Lower leg skin (tissue), 4 donors: ENCODE data around the gene PRSS38. TPM values are rescaled to one million over a fixed set of nuclear protein-coding genes. Genes with fewer than 3 reads are reported as not detected.

Experiments used
- DNase-seq, 2 donors: peaks; one replicate each; pipeline ENCODE4 v3.0.0-alpha.2; 2019; ENCODE audit warnings: low spot score in 2 of 2
- H3K4me3 ChIP-seq: fragments of 200-600 bp; sonication (generic); 2 replicates; pipeline ENCODE4 v1.5.1; 2017; ENCODE audit warnings: mild to moderate bottlenecking, low read depth; ENCODE audit not compliant: poor library complexity, severe bottlenecking
- POLR2A ChIP-seq, 2 donors: fragments of 450-650 bp; IDR thresholded peaks; one replicate each; pipeline ENCODE4 v1.6.1; 2016 to 2017; ENCODE audit warnings: antibody characterized with exemption in 2 of 2, mild to moderate bottlenecking in 1 of 2, moderate library complexity in 1 of 2
- WGBS, 2 donors: methylation state at CpG; one replicate each; pipeline ENCODE4 v1.1.5; 2018; 5-methylcytosine and 5-hydroxymethylcytosine counted together
- intact Hi-C: fragments of 100-400 bp; cut with DNase I; formaldehyde crosslinking; loops from one replicate; pipeline ENCODE4 v1.15.0; 2023; ENCODE audit warnings: low total_unique reads
- total RNA-seq, 4 donors: library from RNA; depleted of rRNA; stranded (reverse); fragments of >200 nt; gene quantifications; one replicate each; pipeline ENCODE4 v1.1.0, GENCODE V29; 2016
- TF ChIP-seq, protein P1 (sequence below), 3 donors: fragments of 450-650 bp; IDR thresholded peaks; one replicate each; pipeline ENCODE4 v1.5.1; 2016; ENCODE audit warnings: antibody characterized with exemption in 3 of 3, mild to moderate bottlenecking in 3 of 3, moderate library complexity in 2 of 3

The PRSS38 gene
- total RNA-seq, 4 donors from 2014 or later, result not detected

DNA sequence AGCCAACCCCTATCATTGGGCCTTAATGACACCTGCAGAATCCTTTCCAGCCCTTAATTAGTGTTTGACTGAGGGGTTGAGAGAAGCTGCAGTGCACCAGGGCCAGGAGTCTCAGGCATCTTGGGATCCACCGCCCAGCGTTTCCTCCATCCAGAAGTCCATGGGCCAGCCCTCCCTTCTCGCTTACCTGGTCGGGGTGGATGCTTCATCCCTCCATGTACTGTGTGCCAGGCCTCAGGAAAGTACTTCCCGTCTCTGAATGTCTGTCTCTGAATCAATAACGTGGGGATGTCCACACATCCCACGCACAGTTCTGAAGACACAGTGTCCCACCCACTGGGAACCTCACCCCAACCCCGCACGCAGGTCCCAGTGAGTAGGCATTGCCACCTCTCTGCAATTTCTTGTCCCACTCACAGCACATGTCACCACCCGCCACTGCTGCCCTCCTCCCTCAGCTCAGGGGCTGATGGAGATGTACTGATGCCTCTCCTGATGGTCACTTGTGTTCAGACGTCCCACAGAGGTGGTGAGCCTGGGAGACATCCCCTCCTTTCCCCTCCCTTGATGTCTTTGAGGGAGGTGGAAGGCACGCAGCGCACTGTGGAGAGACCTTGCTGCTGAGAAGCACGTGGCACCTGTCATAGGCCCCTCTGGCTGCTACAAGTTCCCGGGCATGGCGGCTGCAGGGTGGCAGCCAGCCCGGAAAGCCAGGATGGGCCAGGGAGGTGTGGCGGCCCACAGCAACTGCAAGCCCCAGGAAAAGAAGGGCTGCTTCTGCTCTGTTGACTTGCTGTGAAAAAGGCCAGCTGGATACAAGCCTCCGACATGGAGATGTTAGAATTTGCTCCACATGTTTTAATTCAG, 29.4 kb upstream of the PRSS38 start:
- no peak overlapping the region for H3K4me3 ChIP-seq
- TF ChIP-seq, protein P1, sequence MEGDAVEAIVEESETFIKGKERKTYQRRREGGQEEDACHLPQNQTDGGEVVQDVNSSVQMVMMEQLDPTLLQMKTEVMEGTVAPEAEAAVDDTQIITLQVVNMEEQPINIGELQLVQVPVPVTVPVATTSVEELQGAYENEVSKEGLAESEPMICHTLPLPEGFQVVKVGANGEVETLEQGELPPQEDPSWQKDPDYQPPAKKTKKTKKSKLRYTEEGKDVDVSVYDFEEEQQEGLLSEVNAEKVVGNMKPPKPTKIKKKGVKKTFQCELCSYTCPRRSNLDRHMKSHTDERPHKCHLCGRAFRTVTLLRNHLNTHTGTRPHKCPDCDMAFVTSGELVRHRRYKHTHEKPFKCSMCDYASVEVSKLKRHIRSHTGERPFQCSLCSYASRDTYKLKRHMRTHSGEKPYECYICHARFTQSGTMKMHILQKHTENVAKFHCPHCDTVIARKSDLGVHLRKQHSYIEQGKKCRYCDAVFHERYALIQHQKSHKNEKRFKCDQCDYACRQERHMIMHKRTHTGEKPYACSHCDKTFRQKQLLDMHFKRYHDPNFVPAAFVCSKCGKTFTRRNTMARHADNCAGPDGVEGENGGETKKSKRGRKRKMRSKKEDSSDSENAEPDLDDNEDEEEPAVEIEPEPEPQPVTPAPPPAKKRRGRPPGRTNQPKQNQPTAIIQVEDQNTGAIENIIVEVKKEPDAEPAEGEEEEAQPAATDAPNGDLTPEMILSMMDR (IDR thresholded peaks at IDR 0.05), result no peak
- TF ChIP-seq POLR2A (IDR thresholded peaks at IDR 0.05), result no peak
- peak; percentile 10 to 75 for DNase-seq
- intact Hi-C loops, result no loop called here
- WGBS, 2 donors, result 62 to 71% methylated on average over 15 to 19 of the region's 19 CpGs

DNA sequence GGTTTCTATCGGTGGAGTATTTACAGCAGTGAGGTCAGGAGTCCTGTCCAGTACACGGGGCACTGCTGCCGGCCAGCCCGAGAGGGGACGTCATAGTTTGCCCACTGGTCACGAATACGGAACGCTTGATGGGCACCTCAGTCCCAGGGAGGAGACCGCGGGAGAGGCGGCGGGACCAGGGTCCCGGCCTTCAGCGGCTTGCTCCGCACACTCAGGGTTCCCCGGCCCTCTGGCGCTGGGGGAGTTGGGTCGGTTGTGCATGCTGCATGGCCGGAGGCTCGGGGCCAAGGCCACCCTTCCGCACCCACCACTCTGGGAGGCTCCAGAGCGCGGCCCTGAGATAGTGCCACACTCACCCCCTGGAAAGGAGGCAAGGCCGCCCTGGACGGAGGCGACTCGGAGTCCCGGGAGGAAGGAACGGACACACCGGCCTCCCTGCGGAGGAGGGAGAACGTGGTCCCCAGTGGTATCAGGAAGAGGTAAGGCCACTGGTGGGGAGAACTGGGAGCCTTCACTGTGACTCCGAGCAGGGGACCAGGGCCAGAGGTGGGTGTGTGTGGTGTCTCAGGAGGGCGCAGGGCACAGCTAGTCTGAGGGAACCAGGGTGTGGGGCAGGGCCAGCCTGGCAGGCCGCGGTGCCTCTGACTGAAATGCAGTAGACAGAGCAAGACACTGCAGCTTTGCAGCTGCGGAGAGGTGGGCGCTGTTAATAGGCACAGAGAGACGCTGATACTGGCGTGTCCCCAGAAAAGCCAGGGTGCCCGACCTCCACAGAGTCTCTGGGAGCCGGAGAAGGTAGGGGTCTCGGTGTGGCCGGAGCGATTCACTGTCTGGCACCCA, 28.6 kb upstream of the PRSS38 start:
- H3K4me3 ChIP-seq, result peak overlapping the region; percentile 25
- intact Hi-C loops, result no loop called here
- no peak for TF ChIP-seq POLR2A (IDR thresholded peaks at IDR 0.05)
- TF ChIP-seq, protein P1 (IDR thresholded peaks at IDR 0.05), result no peak
- 47 to 56% methylated on average over 44 to 45 of the region's 45 CpGs for WGBS, 2 donors
- DNase-seq, result peak; percentile 17 to 85

DNA sequence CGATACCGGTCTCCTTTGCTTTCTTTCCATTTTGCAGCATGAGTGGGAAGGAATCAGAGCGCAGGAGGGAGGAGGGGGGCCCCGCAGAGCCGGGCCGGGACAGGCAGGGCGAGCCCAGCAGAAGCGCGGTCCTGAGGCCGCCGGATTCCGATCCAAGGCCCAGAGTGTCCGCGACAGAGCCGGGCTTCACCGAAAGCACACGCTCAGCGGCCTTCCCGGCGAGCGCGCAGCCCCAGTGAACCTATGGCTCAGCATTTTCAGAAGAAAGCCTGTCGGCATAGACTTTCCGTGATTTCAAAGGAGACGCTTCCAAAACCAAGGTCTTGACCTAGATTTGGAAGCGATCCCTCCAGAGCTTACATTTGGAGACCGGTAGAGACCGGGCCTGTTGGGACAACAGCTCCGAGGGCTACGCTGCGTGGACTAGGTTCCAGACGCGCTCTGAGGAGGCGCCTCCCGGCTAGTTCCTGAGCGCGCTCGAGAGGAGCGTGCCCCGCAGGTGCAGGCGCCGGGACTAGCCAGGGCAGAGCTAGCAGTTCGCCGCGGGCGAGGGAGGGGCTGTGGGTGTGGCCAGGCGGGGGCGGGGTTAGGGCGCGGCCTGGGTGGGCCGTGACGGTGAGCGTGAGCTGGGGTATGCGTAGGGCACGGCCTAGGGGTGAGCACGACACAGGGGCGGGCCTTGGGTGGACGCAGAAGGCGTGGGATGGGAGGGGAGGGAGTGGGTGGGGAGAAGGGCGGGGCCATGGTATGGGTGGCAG, 27.8 kb upstream of the PRSS38 start:
- intact Hi-C loops, result no loop called here
- peak; percentile 90 to 98 for DNase-seq
- peak overlapping the region; percentile 25 for H3K4me3 ChIP-seq
- TF ChIP-seq, protein P1 (IDR thresholded peaks at IDR 0.05), result no peak
- no peak for TF ChIP-seq POLR2A (IDR thresholded peaks at IDR 0.05)
- 0 to 1% methylated on average over 22 to 43 of the region's 60 CpGs for WGBS, 2 donors

DNA sequence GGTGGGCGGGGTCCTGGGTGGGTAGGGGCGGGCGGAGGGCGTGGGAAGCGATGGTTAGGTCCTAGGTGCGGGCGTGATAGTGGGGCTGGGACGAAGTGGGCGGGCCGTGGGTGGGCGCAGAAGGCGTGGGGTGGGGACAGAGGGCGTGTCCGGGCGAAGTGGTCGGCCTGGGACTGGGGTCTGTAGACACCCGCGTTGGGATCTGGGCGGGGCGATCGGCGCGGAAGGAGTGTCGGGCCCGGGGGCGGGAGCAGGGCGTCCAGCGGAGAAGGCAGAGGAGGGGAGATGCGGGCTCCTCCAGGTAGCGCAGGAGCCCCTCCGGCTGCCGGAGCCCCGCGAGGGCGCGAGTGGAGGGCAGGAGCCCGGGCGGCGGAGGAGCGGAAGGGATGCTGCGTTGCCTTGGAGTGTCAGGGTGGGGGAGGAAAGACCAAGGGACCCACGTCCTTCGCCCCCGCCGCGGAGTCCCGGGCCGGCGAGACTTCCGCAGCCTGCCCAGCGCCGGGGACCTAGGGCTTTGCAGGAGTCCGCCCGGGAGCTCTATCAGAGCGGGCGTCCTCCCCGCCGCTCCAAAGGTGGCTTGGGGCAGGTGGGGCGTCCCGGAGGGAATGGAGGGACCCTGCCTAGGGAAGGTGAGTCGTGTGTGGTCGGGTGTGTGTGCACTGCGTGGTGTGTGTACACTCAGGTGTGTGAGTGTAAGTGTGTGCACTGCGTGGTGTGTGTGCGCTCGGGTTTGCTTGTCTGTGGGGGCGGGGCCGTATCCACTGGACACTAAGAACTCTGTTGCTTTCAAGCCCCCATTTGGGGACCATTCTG, 27.0 kb upstream of the PRSS38 start:
- TF ChIP-seq, protein P1 (IDR thresholded peaks at IDR 0.05), result no peak
- TF ChIP-seq POLR2A (IDR thresholded peaks at IDR 0.05), result no peak
- H3K4me3 ChIP-seq, result peak overlapping the region; percentile 12
- intact Hi-C loops, result no loop called here
- peak in 1 of 2 donors; percentile 94 for DNase-seq
- WGBS, 2 donors, result 1 to 3% methylated on average over 53 to 64 of the region's 68 CpGs
